ENCODE results near the gene DGKG. TPM values are rescaled to one million over a fixed set of nuclear protein-coding genes. Genes with fewer than 3 reads are reported as not detected.

Gene DGKG
- polyA plus RNA-seq, 1 donor (not counting 4 experiments of a cell fraction or from before 2014, with no cell fraction given), result 0.22 TPM

- no peak overlapping the region for H3K4me2 ChIP-seq (ENCODE audit: control insufficient read depth, extremely low read depth, insufficient read depth, low read depth, low read length)
- no peak for DNase-seq (ENCODE audit: low read depth, low spot score)
- no peak overlapping the region for H3K9ac ChIP-seq (ENCODE audit: control insufficient read depth, extremely low read depth, insufficient read depth, low read length)
- no peak overlapping the region for H3K4me3 ChIP-seq (ENCODE audit: control insufficient read depth in 2 of 3, extremely low read depth in 1 of 3, insufficient read depth in 2 of 3, low read depth in 1 of 3, low read length in 3 of 3)
- H3K4me1 ChIP-seq (ENCODE audit: control insufficient read depth, extremely low read depth, insufficient read depth, low read length), result no peaks in the 10 kb centered on the region
- no peaks in the 10 kb centered on the region for H3K36me3 ChIP-seq (ENCODE audit: control insufficient read depth in 2 of 2, extremely low read depth in 1 of 2, insufficient read depth in 2 of 2, low read length in 2 of 2)
- H2AFZ ChIP-seq (ENCODE audit: control insufficient read depth, low read length), result no peak overlapping the region
- H4K20me1 ChIP-seq (ENCODE audit: control insufficient read depth, extremely low read depth, insufficient read depth, low read length), result no peaks in the 10 kb centered on the region
- H3K27ac ChIP-seq (ENCODE audit: control insufficient read depth, insufficient read depth, low read length), result no peak overlapping the region
- H3K9me3 ChIP-seq (ENCODE audit: control insufficient read depth, low read depth, low read length), result no peaks in the 10 kb centered on the region
- no peaks in the 10 kb centered on the region for H3K9me1 ChIP-seq (ENCODE audit: control insufficient read depth, extremely low read depth, insufficient read depth, low read length)
- TF ChIP-seq, protein P1, sequence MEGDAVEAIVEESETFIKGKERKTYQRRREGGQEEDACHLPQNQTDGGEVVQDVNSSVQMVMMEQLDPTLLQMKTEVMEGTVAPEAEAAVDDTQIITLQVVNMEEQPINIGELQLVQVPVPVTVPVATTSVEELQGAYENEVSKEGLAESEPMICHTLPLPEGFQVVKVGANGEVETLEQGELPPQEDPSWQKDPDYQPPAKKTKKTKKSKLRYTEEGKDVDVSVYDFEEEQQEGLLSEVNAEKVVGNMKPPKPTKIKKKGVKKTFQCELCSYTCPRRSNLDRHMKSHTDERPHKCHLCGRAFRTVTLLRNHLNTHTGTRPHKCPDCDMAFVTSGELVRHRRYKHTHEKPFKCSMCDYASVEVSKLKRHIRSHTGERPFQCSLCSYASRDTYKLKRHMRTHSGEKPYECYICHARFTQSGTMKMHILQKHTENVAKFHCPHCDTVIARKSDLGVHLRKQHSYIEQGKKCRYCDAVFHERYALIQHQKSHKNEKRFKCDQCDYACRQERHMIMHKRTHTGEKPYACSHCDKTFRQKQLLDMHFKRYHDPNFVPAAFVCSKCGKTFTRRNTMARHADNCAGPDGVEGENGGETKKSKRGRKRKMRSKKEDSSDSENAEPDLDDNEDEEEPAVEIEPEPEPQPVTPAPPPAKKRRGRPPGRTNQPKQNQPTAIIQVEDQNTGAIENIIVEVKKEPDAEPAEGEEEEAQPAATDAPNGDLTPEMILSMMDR (optimal IDR thresholded peaks at IDR 0.05 in 1 of 3, IDR thresholded peaks at IDR 0.05 in 1 of 3, conservative IDR thresholded peaks at IDR 0.05 in 1 of 3; ENCODE audit: extremely low read depth in 1 of 3, insufficient read depth in 2 of 3, low read length in 3 of 3), result no peak
- no peak for TF ChIP-seq EZH2 (IDR thresholded peaks at IDR 0.05; ENCODE audit: low read length)
- dilution Hi-C loops (cut with MboI; ENCODE audit: extremely low pct_ligation_motif_present, low sequenced_read_pairs), result no loop called here
- H3K79me2 ChIP-seq (ENCODE audit: control insufficient read depth, insufficient read depth, low read length), result no peaks in the 10 kb centered on the region
- peaks cover 5% of the 10 kb centered on the region for H3K27me3 ChIP-seq (ENCODE audit: control insufficient read depth, extremely low read depth, insufficient read depth, low read length)
- FAIRE-seq, result no peak
Measured at GRCh38 chr3:186273586-186273985, 88.4 kb downstream of the DGKG start.

DNA sequence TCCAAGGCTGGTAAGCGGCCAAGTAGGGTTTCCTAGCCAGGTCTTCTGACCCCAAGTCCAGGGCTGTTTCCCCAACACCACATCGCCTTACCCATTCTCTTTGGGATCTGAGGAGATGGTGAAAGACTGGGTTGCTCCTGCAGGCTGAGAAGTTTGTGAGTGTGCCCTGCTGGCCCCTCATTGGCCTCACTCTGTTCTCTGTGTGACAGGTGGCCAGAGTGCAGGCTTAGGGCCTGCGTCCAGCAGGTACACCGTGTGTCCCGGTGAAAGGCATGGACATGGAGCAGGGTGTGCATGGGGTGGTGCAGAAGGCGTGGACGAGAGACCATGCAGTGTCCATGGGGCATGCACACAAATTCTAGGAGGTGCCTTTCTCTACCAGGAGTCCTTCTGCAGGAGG is 91.3 kb downstream of the DGKG start:
- FAIRE-seq, result no peak
- dilution Hi-C loops (cut with MboI; ENCODE audit: extremely low pct_ligation_motif_present, low sequenced_read_pairs), result no loop called here
- H3K9ac ChIP-seq (ENCODE audit: control insufficient read depth, extremely low read depth, insufficient read depth, low read length), result no peak overlapping the region

More for the DNA sequence above, 91.3 kb downstream of the DGKG start:
- no peaks in the 10 kb centered on the region for H4K20me1 ChIP-seq (ENCODE audit: control insufficient read depth, extremely low read depth, insufficient read depth, low read length)
- no peaks in the 10 kb centered on the region for H3K79me2 ChIP-seq (ENCODE audit: control insufficient read depth, insufficient read depth, low read length)
- H3K36me3 ChIP-seq (ENCODE audit: control insufficient read depth in 2 of 2, extremely low read depth in 1 of 2, insufficient read depth in 2 of 2, low read length in 2 of 2), result no peaks in the 10 kb centered on the region
- TF ChIP-seq, protein P1 (optimal IDR thresholded peaks at IDR 0.05 in 1 of 3, IDR thresholded peaks at IDR 0.05 in 1 of 3, conservative IDR thresholded peaks at IDR 0.05 in 1 of 3; ENCODE audit: extremely low read depth in 1 of 3, insufficient read depth in 2 of 3, low read length in 3 of 3), result no peak
- no peak for TF ChIP-seq EZH2 (IDR thresholded peaks at IDR 0.05; ENCODE audit: low read length)
- H3K27ac ChIP-seq (ENCODE audit: control insufficient read depth, insufficient read depth, low read length), result no peak overlapping the region
- H3K4me2 ChIP-seq (ENCODE audit: control insufficient read depth, extremely low read depth, insufficient read depth, low read depth, low read length), result no peak overlapping the region
- DNase-seq (ENCODE audit: low read depth, low spot score), result no peak
- no peak overlapping the region for H2AFZ ChIP-seq (ENCODE audit: control insufficient read depth, low read length)
- no peaks in the 10 kb centered on the region for H3K9me3 ChIP-seq (ENCODE audit: control insufficient read depth, low read depth, low read length)
- no peaks in the 10 kb centered on the region for H3K4me1 ChIP-seq (ENCODE audit: control insufficient read depth, extremely low read depth, insufficient read depth, low read length)
- H3K27me3 ChIP-seq (ENCODE audit: control insufficient read depth, extremely low read depth, insufficient read depth, low read length), result peaks cover 2% of the 10 kb centered on the region
- no peak overlapping the region for H3K4me3 ChIP-seq (ENCODE audit: control insufficient read depth in 2 of 3, extremely low read depth in 1 of 3, insufficient read depth in 2 of 3, low read depth in 1 of 3, low read length in 3 of 3)
- H3K9me1 ChIP-seq (ENCODE audit: control insufficient read depth, extremely low read depth, insufficient read depth, low read length), result no peaks in the 10 kb centered on the region

Data from keratinocyte (primary cell).